Right ventricle myocardium superior (tissue), 1 donor: ENCODE measurements around the gene SNRPN. TPM values are rescaled to one million over a fixed set of nuclear protein-coding genes. Genes with fewer than 3 reads are reported as not detected.
"Not testable (repeated sequence)": the region's sequence is repeated elsewhere in the genome, so short reads cannot be mapped to it uniquely, and the experiment has no call there.

Source experiments
- ATAC-seq: fragments of 200-7000 bp; cut with Tn5 transposase; one replicate; pipeline ENCODE4 v1.9.1; 2020; ENCODE audit warnings: mild to moderate bottlenecking; ENCODE audit not compliant: poor library complexity
- DNase-seq: peaks from one replicate; pipeline ENCODE4 v3.0.0-alpha.2; 2020
- intact Hi-C: fragments of 100-400 bp; cut with DNase I; formaldehyde crosslinking; loops from one replicate; pipeline ENCODE4 v1.11.2; 2022
- long read RNA-seq: library from polyadenylated mRNA; unstranded; transcript quantifications from one replicate; pipeline ENCODE4 v2.0.0, GENCODE V29; 2021
- total RNA-seq: library from RNA; stranded (reverse); fragmentation: NEBNext Ultra II Directional; extraction: Animal tissue kit (Norgen Biotek cat#: 25700); gene quantifications from one replicate; pipeline ENCODE4 v1.2.1, GENCODE V29; 2021
- donor health status: DM: no; HTN: yes; CAD: no; lungs with severe emphysema.

The SNRPN gene
- 417 TPM for total RNA-seq
- long read RNA-seq, transcript SNRPN-203 (12 exons, 1,605 nt): minor isoform, 13 of 648 reads
- long read RNA-seq, transcript SNRPN-202 (10 exons, 1,528 nt): major isoform, 536 of 648 reads
- long read RNA-seq, partial matches to known transcripts: 19 of 648 reads
- long read RNA-seq, other reads (novel, unspliced or antisense): 74 of 648 reads

- ATAC-seq (peak; percentile 80), DNase-seq (peak; percentile 87)
- intact Hi-C loops: no loop called here
Measured at GRCh38 chr15:24954783-24955530, at the start of gene SNRPN, which contains the start of gene SNURF. Gene SNRPN, plus strand, starts transcription at chr15:24954987. Its CDS starts 19,467 bp downstream, at chr15:24974454. Gene SNURF, plus strand, starts transcription at chr15:24954987. Its CDS starts 62 bp downstream, at chr15:24955049.

- DNase-seq (no peak), ATAC-seq (no peak)
- intact Hi-C loops: no loop called here
Measured at GRCh38 chr15:24916305-24917009, 38.3 kb upstream of the SNRPN start.

GRCh38 chr15:24917431-24917830 is 37.4 kb upstream of the SNRPN start:
- DNase-seq (no peak), ATAC-seq (no peak)
- intact Hi-C loops: no loop called here

GRCh38 chr15:24919446-24919845 is 35.3 kb upstream of the SNRPN start:
- intact Hi-C loops: no loop called here
- DNase-seq: no peak
- ATAC-seq: no peak

- intact Hi-C loops, DNase-seq, ATAC-seq: not testable (repeated sequence)
Measured at GRCh38 chr15:24922781-24923180, 32.0 kb upstream of the SNRPN start.

GRCh38 chr15:24924153-24924552 is 30.6 kb upstream of the SNRPN start:
- ATAC-seq (no peak), DNase-seq (no peak)
- intact Hi-C loops: no loop called here

- DNase-seq (no peak), ATAC-seq (no peak)
- intact Hi-C loops: no loop called here
Measured at GRCh38 chr15:24924621-24925020, 30.2 kb upstream of the SNRPN start.

- ATAC-seq, intact Hi-C loops, DNase-seq: not testable (repeated sequence)
Measured at GRCh38 chr15:24931874-24932732, 22.7 kb upstream of the SNRPN start.

GRCh38 chr15:24933716-24934115 is 21.1 kb upstream of the SNRPN start:
- ATAC-seq (peak; percentile 86), DNase-seq (no peak)
- intact Hi-C loops: no loop called here

GRCh38 chr15:24938224-24938623 is 16.6 kb upstream of the SNRPN start:
- intact Hi-C loops, DNase-seq, ATAC-seq: not testable (repeated sequence)

GRCh38 chr15:24940236-24940635 is 14.6 kb upstream of the SNRPN start:
- intact Hi-C loops: no loop called here
- no peak for ATAC-seq

GRCh38 chr15:24943361-24943760 is 11.4 kb upstream of the SNRPN start:
- ATAC-seq (no peak), DNase-seq (no peak)
- intact Hi-C loops: no loop called here

More at GRCh38 chr15:24940236-24940635, 14.6 kb upstream of the SNRPN start:
- no peak for DNase-seq

GRCh38 chr15:24944954-24945353 is 9.8 kb upstream of the SNRPN start:
- ATAC-seq (no peak), DNase-seq (no peak)
- intact Hi-C loops: no loop called here

GRCh38 chr15:24945711-24946110 is 9.1 kb upstream of the SNRPN start:
- DNase-seq (no peak), ATAC-seq (no peak)
- intact Hi-C loops: no loop called here

- ATAC-seq: no peak
- intact Hi-C loops: no loop called here
- DNase-seq: no peak
Measured at GRCh38 chr15:24948495-24948894, 6.3 kb upstream of the SNRPN start.

GRCh38 chr15:24955531-24955921 is 739 bp downstream of the SNRPN start:
- peak; percentile 44 for ATAC-seq
- DNase-seq: peak; percentile 48
- intact Hi-C loops: no loop called here

GRCh38 chr15:24956111-24956838 is 1.5 kb downstream of the SNRPN start:
- ATAC-seq: peak; percentile 85
- intact Hi-C loops: no loop called here
- peak; percentile 83 for DNase-seq

- DNase-seq: no peak
- no peak for ATAC-seq
- intact Hi-C loops: no loop called here
Measured at GRCh38 chr15:24957691-24958090, 2.9 kb downstream of the SNRPN start.
